Esophagus squamous epithelium (tissue), 4 donors: ENCODE results near the gene LAMC3.

Experiments
- POLR2A ChIP-seq, 4 donors: fragments of 450-650 bp; IDR thresholded peaks; one replicate each; pipeline ENCODE4 v1.6.1; 2017; ENCODE audit warnings: antibody characterized with exemption in 4 of 4, mild to moderate bottlenecking in 4 of 4, moderate library complexity in 3 of 4
- TF ChIP-seq, protein P1 (sequence below), 6 experiments: fragments of 450-650 bp in 4 of 6; fragments of 200-600 bp in 2 of 6; sonication (generic) in 2 of 6; IDR thresholded peaks; one replicate each; pipeline ENCODE4 v1.5.1; 2016 to 2019; ENCODE audit warnings: antibody characterized with exemption in 6 of 6, mild to moderate bottlenecking in 4 of 6, moderate library complexity in 4 of 6

DNA sequence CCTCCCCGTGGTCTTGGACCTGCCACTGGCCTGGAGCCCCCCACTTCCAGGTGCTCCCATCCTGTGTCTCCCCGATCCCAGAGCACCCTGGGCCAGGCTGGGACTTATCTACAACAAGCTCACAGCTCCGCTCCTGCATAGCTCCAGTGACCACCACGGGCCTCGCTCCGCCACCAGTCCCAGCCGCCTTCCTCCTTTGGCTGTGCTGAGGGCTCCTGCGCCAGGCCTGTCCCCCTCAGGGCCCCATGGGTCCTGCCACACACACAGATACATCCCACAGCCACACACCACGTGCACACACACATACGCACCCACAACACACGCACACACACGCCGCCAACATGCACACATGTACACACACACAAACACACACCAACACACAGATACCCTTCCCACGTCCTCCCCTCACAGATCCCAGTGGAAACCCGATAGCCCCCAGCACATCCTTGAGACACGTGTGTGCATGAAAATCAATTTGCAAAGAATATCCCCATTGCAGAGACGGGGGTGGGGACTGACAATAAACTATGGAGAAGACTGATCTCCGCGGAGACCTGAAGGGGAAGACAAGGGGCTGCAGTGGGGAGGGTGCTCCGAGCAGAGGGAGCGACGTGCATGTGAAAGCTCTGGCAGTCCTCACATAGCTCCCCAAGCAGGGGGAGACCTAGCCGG is 18.5 kb upstream of the LAMC3 start:
- TF ChIP-seq, protein P1, sequence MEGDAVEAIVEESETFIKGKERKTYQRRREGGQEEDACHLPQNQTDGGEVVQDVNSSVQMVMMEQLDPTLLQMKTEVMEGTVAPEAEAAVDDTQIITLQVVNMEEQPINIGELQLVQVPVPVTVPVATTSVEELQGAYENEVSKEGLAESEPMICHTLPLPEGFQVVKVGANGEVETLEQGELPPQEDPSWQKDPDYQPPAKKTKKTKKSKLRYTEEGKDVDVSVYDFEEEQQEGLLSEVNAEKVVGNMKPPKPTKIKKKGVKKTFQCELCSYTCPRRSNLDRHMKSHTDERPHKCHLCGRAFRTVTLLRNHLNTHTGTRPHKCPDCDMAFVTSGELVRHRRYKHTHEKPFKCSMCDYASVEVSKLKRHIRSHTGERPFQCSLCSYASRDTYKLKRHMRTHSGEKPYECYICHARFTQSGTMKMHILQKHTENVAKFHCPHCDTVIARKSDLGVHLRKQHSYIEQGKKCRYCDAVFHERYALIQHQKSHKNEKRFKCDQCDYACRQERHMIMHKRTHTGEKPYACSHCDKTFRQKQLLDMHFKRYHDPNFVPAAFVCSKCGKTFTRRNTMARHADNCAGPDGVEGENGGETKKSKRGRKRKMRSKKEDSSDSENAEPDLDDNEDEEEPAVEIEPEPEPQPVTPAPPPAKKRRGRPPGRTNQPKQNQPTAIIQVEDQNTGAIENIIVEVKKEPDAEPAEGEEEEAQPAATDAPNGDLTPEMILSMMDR (IDR thresholded peaks at IDR 0.05), result no peak
- TF ChIP-seq POLR2A (IDR thresholded peaks at IDR 0.05), result no peak
